Ecto neural progenitor cell (in vitro differentiated cells): ENCODE results near the gene BGN.
A peak's percentile ranks its signal among the peaks of the same experiment; 100 is the strongest.

ENCODE experiments used
- DNase-seq: peaks from one replicate; pipeline ENCODE4 v3.0.0-alpha.2; 2018; ENCODE audit warnings: low spot score

The BGN gene

GRCh38 chrX:153504445-153505016 lies 9.8 kb downstream of the BGN start:
- DNase-seq = no peak

GRCh38 chrX:153505361-153505760 lies 10.6 kb downstream of the BGN start:
- DNase-seq = no peak

GRCh38 chrX:153507484-153508178 lies 12.9 kb downstream of the BGN start:
- peak; percentile 82 for DNase-seq

GRCh38 chrX:153509592-153509991 lies 14.8 kb downstream of the BGN start:
- DNase-seq = no peak

- DNase-seq = no peak
These were observed 15.6 kb downstream of the BGN start for GRCh38 chrX:153510383-153510782.

- no peak for DNase-seq
These were observed 17.2 kb downstream of the BGN start for GRCh38 chrX:153511784-153512500.

- no peak for DNase-seq
These were observed 17.7 kb downstream of the BGN start for GRCh38 chrX:153512501-153512893.

- DNase-seq = no peak
These were observed 18.5 kb downstream of the BGN start for GRCh38 chrX:153513265-153513664.

GRCh38 chrX:153514259-153514658 lies 19.5 kb downstream of the BGN start:
- no peak for DNase-seq

GRCh38 chrX:153515435-153515834 lies 20.7 kb downstream of the BGN start:
- no peak for DNase-seq

GRCh38 chrX:153516073-153516472 lies 21.3 kb downstream of the BGN start:
- DNase-seq = no peak

- DNase-seq = no peak
These were observed 22.6 kb downstream of the BGN start, which contains the start of gene ATP2B3 for GRCh38 chrX:153517423-153517822. ATP2B3 (plus strand) TSS chrX:153517642; CDS start chrX:153536248, 18,606 bp downstream.

GRCh38 chrX:153517946-153518834 lies 23.4 kb downstream of the BGN start:
- no peak for DNase-seq

GRCh38 chrX:153519569-153520286 lies 24.9 kb downstream of the BGN start:
- no peak for DNase-seq

- DNase-seq = no peak
These were observed 25.6 kb downstream of the BGN start for GRCh38 chrX:153520287-153520917.

- DNase-seq = no peak
These were observed 26.3 kb downstream of the BGN start for GRCh38 chrX:153521034-153521433.

GRCh38 chrX:153522259-153522658 lies 27.5 kb downstream of the BGN start:
- no peak for DNase-seq

- no peak for DNase-seq
These were observed 28.5 kb downstream of the BGN start for GRCh38 chrX:153523269-153523668.

- DNase-seq = no peak
These were observed 29.5 kb downstream of the BGN start for GRCh38 chrX:153524234-153524633.

GRCh38 chrX:153525451-153525850 lies 30.7 kb downstream of the BGN start:
- no peak for DNase-seq

GRCh38 chrX:153526042-153526441 lies 31.3 kb downstream of the BGN start:
- no peak for DNase-seq
